Uterus (tissue), 2 donors: Measurements from ENCODE around the gene MAP3K4.

ENCODE experiments used
- CTCF ChIP-seq, 4 experiments: fragments of 200-600 bp in 2 of 4; fragments of 450-650 bp in 2 of 4; sonication (generic) in 2 of 4; IDR thresholded peaks; one replicate each; pipeline ENCODE4 v1.5.1; 2016 to 2019; ENCODE audit warnings: antibody characterized with exemption in 4 of 4, mild to moderate bottlenecking in 2 of 4, moderate library complexity in 1 of 4
- POLR2A ChIP-seq, 2 donors: fragments of 450-650 bp; IDR thresholded peaks; one replicate each; pipeline ENCODE4 v1.6.1; 2016; ENCODE audit warnings: antibody characterized with exemption in 2 of 2, mild to moderate bottlenecking in 1 of 2, moderate library complexity in 1 of 2

- TF ChIP-seq CTCF (IDR thresholded peaks at IDR 0.05) (no peak), POLR2A (IDR thresholded peaks at IDR 0.05) (no peak)
Measured at GRCh38 chr6:161108916-161109315, 117.3 kb downstream of the MAP3K4 start.
